HG03442 (cell line): ENCODE data around the gene LRRC32.

Experiments
- ATAC-seq: cut with Tn5 transposase; IDR thresholded peaks from one replicate; pipeline ENCODE4 v1.9.1; 2021; ENCODE audit warnings: mild to moderate bottlenecking, moderate library complexity; ENCODE audit not compliant: unreplicated experiment

The LRRC32 gene

DNA sequence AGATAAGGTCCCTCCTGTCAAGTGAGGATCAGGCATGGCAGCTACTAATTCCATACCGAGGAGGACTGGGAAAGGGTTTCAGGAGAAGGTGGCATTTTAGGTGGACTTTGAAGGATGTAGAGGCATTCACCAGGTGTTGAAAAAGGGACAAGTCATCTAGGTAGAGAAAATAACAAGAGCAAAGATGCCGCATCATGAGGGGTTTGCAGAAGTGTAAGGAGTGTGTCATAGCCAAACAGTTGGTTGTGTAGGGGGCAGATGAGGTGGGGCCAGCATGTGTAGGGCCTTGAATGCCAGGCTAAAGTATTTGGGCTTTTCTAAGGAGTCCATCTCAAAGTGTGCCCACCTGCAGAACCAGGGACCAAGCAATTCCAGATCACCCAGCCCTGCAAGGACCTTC, 11.6 kb upstream of the LRRC32 start:
- ATAC-seq, result no peak

DNA sequence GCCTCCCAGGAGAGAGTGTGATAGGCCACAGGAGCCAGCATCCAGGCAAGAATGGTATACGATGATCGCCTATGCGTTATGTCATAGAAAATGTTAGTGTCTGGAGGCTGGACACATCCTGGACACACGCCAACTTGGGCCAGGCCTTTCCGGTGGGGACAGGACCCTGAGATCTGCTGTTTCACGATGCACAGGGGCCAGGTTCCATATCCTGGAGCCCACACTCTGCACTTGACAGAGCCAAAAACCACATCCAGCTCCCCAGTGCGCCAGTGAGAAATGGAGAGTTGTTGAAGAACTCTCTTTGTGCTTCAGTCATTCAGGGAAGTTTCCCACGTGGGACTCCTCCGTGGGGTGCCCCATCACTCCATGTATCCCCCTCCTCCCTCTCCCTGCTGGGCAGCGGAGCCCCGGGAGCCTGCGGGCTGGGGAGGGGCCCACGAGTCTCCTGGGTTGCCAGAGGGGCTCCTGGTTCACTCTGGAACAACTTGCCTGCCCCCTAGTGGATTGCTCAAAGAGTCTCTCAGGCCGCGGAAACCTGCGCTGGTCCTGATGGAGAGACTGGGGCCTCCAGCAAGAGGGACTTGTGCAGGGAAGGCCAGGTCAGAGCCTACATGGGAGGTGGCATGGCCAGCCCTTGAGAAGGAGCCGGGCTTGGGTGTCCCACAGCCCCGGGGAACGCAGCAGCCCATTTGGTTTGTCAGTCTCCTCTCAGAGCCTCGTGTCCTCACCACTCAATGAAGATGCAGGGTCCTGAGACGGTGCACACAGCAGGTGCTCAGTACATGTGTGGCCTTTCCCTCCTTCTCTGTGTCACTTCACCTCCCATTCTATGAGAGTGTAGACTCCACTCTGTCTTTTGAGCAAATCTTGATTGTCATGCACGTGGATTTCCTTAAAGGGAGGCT, 10.2 kb upstream of the LRRC32 start:
- ATAC-seq, result peak; percentile 42

DNA sequence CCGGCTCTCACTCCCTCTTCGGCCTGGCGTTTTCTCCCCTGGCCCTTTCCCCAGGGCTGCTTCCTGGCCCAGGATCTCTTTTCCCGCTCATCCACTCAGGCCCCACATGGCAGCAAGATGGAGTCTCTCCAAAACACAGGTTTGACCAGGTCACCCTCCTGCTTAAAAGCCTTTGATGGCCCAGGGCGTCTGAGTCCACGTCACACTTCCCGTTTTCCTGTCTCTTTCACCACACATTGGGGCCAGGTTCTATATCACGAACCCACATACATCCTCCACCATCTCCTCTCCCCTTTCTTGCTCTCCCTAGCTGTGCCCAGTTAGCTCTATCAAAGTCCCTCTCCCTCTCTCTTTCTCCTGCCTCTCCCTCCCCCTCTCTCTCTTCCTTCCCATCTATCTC, 7.8 kb upstream of the LRRC32 start:
- no peak for ATAC-seq

DNA sequence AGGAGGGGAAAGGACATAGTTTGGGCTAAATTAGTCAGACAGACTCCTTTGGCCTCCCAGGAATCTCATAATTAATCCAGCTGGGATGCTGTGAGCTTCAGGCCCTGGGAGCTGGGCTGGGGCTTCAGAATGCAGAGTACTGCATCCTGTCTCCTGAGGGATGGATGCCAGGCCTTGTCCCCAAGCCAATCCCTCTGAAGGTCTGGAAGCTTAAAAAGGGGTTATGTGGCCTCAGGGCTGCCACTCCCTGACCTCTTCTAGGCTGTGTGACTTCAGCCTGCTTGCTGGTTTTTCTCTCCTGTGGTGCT, 6.9 kb upstream of the LRRC32 start:
- no peak for ATAC-seq

DNA sequence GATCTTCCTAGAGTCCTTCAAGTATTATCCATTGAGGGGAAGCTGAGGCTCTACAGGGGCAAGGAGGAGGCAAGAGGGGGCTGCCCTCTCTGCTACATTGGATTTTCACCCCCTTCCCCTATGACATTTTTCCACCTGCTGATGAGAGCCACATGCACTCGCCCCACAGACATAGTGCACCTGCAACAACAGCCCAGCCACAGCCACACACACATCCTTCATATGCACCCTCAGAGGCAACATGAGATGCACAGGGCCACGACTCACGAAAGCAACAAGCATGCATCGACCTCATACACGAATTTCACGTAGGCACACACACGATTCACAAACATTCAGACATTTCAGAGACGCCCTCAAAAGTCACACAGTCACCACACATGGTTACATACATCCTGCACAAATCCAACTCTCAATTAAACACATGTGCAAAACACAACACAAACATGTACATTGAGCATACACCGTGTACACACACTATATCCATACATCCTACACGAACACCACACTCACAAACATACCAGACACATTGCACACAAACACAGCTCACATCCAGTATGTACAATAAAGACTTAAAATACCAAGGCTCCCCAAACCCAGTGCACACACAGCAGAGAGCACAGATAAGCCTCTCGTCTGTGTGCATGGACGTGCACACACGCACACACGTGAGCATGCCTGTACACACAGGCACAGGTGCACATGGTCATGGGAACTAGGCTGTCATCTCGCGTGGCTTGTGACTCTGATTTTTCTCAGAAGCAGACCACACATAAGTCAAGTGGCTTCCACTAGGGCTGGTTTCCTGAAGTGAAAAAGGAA, 6.3 kb upstream of the LRRC32 start:
- ATAC-seq, result no peak

DNA sequence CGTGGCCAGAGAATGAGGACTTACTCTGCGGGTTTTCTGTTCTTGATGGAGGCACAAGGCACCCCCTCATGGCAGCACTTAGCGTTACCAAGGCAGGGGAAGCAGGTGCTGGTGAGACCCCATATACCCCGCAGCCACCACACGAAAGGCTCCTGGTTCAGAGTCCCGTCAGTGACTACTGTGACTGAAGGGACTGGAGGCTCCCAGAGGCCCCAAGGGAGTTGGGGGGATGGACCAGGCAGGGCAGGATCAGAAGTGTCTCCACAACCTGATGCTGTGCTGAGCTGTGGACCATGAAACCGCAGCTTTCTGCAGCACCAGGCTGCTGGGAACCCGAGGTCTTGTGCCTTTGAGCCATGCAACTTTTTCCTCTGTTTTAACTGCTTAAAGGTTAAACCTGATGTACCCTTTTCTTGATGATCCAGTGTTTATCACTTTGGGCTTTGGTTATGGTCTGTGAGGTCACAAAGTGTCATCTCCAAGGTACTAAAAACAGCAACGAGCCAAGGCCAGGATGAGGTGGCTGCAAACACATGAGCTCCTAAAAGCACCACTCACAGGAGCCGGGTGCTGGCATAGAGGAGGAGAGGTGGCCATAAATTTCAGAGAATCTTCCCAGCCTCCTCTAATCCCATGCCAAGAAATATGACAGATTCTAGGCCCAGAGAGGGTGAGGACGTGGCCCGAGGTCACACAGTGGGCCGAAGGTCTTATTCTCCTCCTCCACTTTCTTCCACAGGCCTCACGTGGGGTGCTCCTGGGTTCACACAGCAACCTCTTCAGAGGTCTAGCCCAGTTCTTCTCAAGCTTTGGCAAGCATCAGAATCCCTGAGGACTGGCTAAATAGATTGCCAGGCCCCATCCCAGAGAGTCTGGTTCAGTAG, 4.2 kb upstream of the LRRC32 start:
- peak; percentile 28 for ATAC-seq

DNA sequence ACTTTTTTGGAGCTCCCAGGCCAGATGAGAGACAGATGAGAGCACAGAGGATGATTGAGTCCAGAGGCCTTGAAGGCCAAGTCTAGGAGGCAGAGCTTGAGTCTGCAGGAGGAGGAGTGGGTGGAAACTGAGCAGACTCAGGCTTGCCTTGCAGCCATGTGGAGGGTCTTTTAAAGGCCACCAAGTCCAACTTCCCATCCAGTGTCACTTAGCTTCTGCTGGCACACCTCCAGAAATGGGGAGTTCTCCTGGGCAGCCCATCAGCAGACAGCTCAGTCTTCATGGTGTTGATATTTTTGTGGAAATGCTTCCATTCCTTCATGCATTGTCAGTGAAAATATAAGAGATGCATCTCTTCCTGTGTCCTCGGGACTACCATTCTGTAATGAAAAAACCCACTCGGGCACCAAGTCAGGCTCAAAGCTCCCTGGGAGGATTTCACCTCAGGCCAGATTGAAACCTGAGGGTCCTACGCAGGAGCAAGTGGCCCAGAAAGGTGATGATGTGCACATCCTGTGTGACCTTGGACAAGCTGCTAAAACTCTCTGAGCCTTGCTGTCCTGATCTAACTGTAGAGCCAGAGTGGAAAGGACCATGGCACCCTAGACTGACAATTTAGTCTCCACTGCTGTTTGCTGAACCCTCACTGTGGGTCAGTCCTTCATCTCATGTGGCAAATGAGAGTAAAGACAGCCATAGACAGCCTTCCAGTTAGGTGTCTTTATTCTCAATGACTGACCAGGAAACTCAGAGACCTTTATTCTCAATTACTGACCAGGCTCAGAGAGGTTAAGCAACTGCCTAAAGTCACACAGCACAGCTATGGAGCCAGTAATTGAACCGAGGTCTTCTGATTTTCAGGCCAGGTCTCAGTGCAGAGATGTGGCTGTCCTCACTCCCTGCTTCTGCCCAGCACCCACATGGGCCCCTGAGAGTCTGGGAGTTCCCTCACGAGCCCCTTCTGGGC, 2.9 kb upstream of the LRRC32 start:
- ATAC-seq, result no peak

DNA sequence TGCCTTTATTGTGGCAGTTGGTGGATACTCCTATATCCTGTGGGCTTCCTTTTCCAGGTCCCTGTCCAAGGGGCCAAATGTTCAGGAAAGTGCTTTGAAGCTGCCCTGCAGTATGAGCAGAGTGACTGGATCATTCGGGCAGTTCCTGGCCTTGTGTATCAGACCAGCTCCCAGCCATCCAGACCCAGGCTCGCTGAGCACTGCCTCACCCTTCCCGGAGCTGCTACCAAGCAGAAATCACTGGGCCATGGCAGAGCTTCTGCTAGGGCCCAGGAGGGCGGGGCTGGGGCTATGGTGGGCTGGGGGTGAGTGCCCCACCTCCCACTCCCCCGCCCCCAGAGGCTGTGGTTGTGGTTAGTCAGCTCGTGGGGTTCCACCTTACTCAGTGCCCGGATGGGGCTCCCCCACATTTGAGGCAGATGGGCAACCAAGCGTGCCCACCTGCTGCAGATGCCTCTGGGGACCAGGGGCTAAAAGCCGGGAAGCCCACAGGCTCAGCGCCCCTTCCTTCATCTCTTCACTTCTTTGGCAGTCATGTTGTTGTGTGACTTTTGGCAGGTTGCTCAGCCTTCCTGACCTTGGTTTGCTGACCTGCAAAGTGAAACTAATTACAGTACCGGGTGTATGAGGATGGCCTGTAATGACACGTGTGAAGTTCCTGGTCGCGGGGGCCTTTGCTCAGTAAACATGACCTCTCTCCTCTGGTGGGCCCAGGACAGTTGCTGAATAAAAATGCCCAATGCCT, 2.1 kb upstream of the LRRC32 start:
- ATAC-seq, result peak; percentile 51

DNA sequence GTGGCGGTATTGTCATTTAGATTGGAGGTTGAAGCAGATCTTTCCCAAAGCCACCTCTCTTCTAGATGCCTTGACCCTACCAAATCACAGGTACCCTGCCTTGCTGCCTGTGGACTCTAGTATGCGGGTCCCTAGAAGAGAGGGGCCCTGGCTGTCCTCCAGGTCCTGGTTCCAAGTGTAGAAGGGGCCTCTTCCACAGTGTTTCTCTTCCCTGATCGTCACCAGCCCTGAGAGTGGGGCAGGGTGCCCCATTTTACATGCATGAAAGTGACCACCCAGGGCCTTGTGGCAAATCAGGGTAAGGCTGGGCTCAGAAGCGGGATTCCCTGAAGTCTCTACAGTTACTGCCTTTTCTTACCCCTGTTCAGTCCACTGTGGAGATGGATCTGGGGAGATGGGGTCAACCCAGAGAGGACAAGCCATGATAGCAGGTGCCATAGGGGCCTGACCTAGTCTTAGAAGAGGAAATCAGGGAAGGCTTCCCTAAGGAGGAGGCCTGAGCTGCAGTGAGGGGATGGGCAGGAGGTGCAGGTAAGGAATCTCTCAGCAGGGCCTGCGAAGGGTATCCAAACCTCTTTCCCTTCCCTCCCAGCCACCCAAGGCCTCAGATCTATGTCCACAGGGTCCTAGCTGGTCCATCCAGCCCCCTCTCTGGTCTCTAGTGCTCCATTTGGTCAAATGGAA, 1.2 kb upstream of the LRRC32 start:
- no peak for ATAC-seq

DNA sequence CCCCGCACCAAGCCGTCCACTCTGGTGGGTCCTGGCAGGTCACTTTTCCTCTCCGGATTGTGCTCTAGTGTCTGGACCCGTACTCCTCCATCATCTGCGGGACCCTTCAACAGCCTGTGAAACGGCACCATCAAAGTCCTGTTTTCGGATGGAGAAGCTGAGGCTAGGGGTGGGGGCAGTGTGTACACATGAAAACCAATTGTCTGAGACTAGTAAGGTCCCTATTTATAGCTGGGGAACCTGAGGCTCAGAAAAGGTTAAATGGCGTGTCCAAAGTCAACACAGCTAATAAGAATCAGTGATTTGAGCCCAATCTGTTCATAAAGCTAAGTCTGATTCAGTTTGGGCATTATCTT, 668 bp upstream of the LRRC32 start:
- no peak for ATAC-seq

DNA sequence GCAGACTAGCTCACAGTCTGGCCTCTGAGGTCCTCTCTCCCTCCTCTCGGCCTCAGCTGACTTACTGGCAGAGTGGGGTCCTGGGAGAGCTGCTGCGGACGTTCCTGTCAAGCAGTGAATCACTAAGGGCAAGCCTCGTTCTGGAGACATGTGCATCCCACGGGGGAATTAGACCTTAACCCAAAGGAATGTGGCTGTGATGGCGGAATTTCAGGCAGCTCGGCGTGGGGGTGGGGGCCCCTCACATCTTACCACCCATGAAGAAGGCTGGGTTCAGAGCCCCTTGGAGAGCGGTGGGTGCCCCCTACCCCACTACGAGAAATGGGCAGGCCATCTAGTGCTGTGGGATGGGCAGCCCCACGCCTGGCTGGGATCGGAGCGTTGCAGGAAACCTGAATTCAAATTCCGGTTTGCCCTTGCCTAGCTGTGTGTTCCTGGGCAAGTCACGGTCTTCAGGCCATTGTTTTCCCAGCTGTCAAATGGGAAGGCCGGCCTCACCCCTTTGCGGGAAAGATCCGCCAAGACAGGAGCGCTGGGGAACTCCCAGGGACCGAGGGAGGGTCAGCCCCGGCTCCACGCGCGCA, 554 bp downstream of the LRRC32 start:
- ATAC-seq, result no peak

DNA sequence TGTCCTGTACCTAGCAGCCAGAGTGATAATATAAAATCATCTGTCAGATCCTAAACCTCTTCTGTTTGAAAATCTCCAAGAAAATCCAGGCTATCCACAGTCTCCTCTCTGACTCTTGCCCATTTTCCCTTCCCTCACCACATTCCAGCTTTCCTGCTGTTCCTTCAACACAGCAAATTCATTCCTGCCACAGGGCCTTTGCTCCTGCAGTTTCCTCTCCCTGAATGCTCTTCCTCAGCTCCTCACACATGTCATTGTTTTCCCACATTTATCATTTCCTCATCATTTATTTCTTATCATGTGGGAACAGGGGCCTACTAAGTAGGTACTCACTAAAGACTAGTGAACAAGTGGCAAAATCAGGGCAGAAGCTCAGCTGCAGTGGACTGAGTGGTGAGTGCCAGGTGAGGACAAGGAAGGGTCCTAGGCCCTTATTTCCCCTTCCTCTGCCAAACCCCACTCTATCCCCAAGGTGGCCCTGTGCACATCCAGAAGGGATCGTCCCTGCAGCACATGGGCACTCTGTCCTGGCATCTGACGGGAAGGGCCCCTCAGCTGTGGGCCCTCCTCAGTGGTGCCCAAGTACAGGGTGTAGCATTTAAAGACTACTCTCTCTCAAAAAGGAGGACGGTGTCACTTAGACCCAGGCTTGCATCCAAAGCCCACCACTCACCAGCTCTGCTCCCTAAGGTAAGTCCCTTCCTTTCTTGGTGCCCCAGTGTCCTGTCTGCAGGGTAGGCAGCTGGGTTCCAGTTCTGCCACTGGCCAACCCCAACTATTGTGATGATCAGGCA, 2.0 kb downstream of the LRRC32 start:
- ATAC-seq, result no peak

DNA sequence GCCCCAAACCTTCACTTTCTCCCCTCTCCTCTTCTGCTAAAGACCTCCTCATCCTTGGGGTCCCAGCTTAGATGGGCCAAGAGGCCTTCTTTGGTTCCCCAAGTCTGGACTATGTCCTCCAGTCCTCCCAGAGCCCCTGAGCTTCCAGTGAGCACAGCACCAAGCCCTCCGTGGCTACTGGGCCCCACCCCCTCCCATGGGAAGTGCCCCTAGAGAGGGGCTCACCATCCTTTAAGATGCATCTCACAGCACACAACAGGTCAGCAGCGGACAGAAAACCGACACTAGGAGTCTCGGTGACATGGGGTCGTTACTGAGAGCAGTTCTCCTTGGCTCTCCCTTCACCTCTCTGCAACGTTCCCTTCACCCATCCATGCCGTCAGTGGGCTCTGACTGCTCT, 2.7 kb downstream of the LRRC32 start:
- ATAC-seq, result no peak

DNA sequence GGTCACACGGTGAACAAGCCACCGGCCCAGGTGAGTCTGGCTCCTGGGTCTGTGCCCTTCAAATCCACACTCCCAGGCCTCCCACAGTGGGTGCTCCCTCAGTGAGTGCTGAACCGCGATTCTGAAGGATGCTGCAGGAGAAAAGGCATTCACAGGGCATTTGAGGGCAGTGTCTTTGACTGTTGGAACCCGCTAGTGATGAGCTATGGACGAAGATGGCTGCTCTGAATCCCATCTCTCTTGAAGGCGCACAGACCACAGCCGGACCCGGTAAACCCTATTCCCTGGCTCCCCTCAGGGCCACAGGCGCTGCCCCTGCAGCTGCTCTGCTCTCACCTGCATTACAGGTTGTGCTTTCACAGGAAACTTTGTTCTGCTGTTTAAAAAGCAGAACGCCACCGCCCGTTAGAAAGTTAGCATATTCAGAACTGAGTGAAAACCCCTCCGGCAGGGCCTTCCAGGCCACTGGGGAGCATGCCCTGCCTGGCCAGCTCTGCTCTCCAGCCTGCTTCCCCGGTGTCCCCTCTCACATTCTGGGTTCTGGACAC, 3.2 kb downstream of the LRRC32 start:
- ATAC-seq, result no peak

DNA sequence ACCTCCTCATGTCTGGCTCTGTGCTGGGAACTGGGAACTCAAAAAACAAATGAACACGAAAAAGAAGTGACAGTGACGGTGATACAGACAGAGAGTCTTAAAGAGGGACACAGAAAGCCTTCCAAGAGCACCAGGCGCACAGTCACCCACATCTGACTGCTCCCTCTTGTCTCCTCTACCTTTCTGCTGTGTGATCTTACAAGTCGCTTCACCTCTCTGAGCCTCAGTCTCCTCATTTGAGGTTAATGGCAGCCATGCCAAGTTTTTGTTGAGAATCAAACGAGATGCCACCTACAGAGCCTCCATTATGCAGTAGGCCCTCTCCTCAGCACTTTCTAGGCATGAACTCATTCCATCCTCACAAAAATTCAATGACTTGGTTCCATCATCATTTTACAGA, 3.7 kb downstream of the LRRC32 start:
- no peak for ATAC-seq

DNA sequence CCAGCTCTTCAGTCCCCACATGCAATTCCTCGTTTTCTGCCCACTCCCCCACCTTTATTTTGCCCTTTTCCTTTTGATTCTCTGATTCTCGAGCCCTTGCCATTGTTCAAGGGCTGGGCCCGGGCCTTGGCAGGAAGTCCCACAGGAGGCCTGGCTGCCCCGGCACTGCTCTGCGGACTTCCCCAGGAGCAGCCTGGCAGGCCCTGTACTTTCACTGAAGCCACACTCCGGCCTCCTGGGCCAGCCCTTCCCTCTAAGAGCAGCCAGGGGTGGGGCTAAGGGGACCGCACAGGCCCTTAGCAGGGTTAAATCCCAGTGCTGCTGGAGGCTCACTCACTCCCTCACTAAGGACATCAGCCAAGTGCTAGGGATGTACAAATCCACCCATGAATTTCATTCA, 4.1 kb downstream of the LRRC32 start:
- ATAC-seq, result peak; percentile 53

DNA sequence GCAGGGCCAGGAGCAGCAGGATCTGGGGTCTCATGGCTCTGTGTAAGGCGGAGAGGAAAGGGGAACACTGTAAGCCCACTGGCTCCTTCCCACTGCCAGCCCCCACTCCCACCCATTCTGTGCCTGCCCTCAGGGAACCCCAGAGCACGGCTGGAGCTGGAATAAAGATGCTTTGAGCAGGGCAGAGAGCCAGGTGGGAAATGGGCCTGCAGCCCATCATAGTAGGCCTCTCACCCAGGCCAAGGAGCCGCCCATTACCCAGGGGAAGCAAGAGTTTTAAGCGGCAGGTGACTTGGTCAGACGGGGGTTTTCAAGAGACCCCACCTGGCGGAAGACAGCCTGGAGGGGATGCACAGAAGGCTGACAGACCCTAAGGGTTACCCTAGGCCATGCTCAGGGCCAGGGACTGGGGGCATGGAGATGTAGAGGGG, 4.6 kb downstream of the LRRC32 start:
- no peak for ATAC-seq
